ENCODE results near the gene CBLC.
"Not testable (repeated sequence)": the region's sequence is repeated elsewhere in the genome, so short reads cannot be mapped to it uniquely, and the experiment has no call there.

CBLC gene

GRCh38 chr19:44765949-44766335 is 11.7 kb upstream of the CBLC start:
- H3K9me3 ChIP-seq (ENCODE audit: control insufficient read depth, low read length), result no peaks in the 10 kb centered on the region
- H3K4me3 ChIP-seq (ENCODE audit: low read depth, low read length), result no peak overlapping the region
- no peak overlapping the region for H3K4me2 ChIP-seq (ENCODE audit: low read length)
- H3K4me1 ChIP-seq, result no peaks in the 10 kb centered on the region
- no peaks in the 10 kb centered on the region for H3K36me3 ChIP-seq (ENCODE audit: control insufficient read depth, insufficient read depth, low read length)
- no peak overlapping the region for H3K9ac ChIP-seq
- no peaks in the 10 kb centered on the region for H3K79me2 ChIP-seq
- H3K27ac ChIP-seq, result no peak overlapping the region
- no peak for TF ChIP-seq CTCF (IDR thresholded peaks at IDR 0.05)
- no peaks in the 10 kb centered on the region for H3K27me3 ChIP-seq (ENCODE audit: control insufficient read depth, insufficient read depth, low read length)
- no peak overlapping the region for H2AFZ ChIP-seq

DNA sequence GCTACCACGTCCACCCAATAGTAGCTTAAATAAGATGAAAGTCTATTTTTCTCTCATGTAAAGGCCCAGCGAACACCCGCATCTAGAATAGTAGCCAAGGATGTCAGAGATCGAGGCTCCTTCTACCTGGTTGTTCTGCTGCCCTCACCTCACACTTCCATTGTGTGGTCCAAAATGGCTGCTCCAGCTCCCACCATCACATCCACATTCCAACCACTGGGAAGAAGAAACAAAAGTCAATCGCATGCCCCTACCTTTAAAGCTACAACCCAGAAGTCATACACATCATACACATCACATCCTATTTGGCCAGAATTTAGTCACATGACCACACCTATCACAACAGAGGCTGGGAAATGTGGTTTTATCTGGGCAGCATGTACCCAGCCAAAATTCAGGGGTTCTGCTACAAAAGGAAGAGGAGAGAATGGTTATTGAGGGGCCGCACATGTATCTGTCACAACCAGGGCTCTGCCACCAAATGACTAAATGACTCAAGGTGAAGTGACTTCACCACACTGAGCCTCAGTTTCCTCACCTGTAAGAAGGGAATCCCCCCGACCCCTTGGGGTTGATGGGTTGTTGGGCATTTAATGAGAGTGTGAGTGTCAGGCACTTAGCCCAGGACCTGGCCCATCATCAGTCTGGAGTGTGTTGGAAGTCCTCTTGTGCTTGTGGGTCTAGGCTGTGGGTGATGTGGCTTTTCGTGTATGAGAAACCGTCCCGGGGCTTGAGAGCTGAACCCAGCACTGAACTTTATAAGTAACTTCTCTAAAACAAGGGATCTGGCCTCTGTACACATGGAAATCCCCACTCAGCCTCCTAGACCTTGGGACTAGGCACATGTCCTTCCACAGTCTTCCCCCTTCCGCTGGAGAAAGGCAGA is 10.2 kb upstream of the CBLC start:
- Histone ChIP-seq H3K27ac (no peak overlapping the region), H3K9me3 (ENCODE audit: control insufficient read depth, low read length) (no peaks in the 10 kb centered on the region)

GRCh38 chr19:44770550-44771257 is 7.0 kb upstream of the CBLC start:
- H3K27ac ChIP-seq, result no peak overlapping the region
- TF ChIP-seq CTCF (IDR thresholded peaks at IDR 0.05), result peak; percentile 90
- H3K4me3 ChIP-seq (ENCODE audit: low read depth, low read length), result no peak overlapping the region
- H2AFZ ChIP-seq, result peak overlapping the region; percentile 66
- no peaks in the 10 kb centered on the region for H3K79me2 ChIP-seq
- H3K9me3 ChIP-seq (ENCODE audit: control insufficient read depth, low read length), result no peaks in the 10 kb centered on the region
- H3K9ac ChIP-seq, result no peak overlapping the region
- no peaks in the 10 kb centered on the region for H3K4me1 ChIP-seq
- no peaks in the 10 kb centered on the region for H3K27me3 ChIP-seq (ENCODE audit: control insufficient read depth, insufficient read depth, low read length)
- H3K4me2 ChIP-seq (ENCODE audit: low read length), result peak overlapping the region; percentile 5
- H3K36me3 ChIP-seq (ENCODE audit: control insufficient read depth, insufficient read depth, low read length), result no peaks in the 10 kb centered on the region

More for the DNA sequence above, 10.2 kb upstream of the CBLC start:
- Histone ChIP-seq H2AFZ (no peak overlapping the region), H3K79me2 (no peaks in the 10 kb centered on the region), H3K36me3 (ENCODE audit: control insufficient read depth, insufficient read depth, low read length) (no peaks in the 10 kb centered on the region), H3K4me1 (no peaks in the 10 kb centered on the region), H3K4me2 (ENCODE audit: low read length) (no peak overlapping the region), H3K9ac (no peak overlapping the region), H3K4me3 (ENCODE audit: low read depth, low read length) (no peak overlapping the region), H3K27me3 (ENCODE audit: control insufficient read depth, insufficient read depth, low read length) (no peaks in the 10 kb centered on the region)
- no peak for TF ChIP-seq CTCF (IDR thresholded peaks at IDR 0.05)

GRCh38 chr19:44772144-44772543 is 5.5 kb upstream of the CBLC start:
- not testable (repeated sequence) for H3K79me2 ChIP-seq, H3K4me1 ChIP-seq, H3K27ac ChIP-seq

GRCh38 chr19:44772959-44773358 is 4.7 kb upstream of the CBLC start:
- no peaks in the 10 kb centered on the region for H3K9me3 ChIP-seq (ENCODE audit: control insufficient read depth, low read length)
- no peaks in the 10 kb centered on the region for H3K27me3 ChIP-seq (ENCODE audit: control insufficient read depth, insufficient read depth, low read length)
- H3K9ac ChIP-seq, result no peak overlapping the region
- no peak for TF ChIP-seq CTCF (IDR thresholded peaks at IDR 0.05)
- H3K4me3 ChIP-seq (ENCODE audit: low read depth, low read length), result no peak overlapping the region
- no peak overlapping the region for H2AFZ ChIP-seq
- no peaks in the 10 kb centered on the region for H3K79me2 ChIP-seq
- no peak overlapping the region for H3K4me2 ChIP-seq (ENCODE audit: low read length)
- no peak overlapping the region for H3K27ac ChIP-seq
- no peaks in the 10 kb centered on the region for H3K36me3 ChIP-seq (ENCODE audit: control insufficient read depth, insufficient read depth, low read length)
- peaks cover 2% of the 10 kb centered on the region for H3K4me1 ChIP-seq

More at GRCh38 chr19:44772144-44772543, 5.5 kb upstream of the CBLC start:
- not testable (repeated sequence) for H3K36me3 ChIP-seq (ENCODE audit: control insufficient read depth, insufficient read depth, low read length); H3K4me3 ChIP-seq (ENCODE audit: low read depth, low read length); H3K9me3 ChIP-seq (ENCODE audit: control insufficient read depth, low read length); H2AFZ ChIP-seq; H3K4me2 ChIP-seq (ENCODE audit: low read length); H3K9ac ChIP-seq; H3K27me3 ChIP-seq (ENCODE audit: control insufficient read depth, insufficient read depth, low read length)

Measured in parathyroid adenoma (tissue), 2 donors.